Stimulated activated naive CD8-positive, alpha-beta T cell treated with anti-CD3 and anti-CD28 coated beads, Interleukin-15, Interleukin-2, amounts not matched to agents 100 ng/mL and 50 ng/mL, for 24 hours (primary cell): ENCODE measurements around the gene EEPD1.
"Not testable (repeated sequence)": the region's sequence is repeated elsewhere in the genome, so short reads cannot be mapped to it uniquely, and the experiment has no call there.

Experiments used
- H3K27ac Mint-ChIP-seq: one replicate; pipeline ENCODE4 v1.8.0; 2021; ENCODE audit warnings: mild to moderate bottlenecking, mixed read lengths
- H3K27me3 Mint-ChIP-seq: one replicate; pipeline ENCODE4 v1.8.0; 2021; ENCODE audit warnings: mixed read lengths
- H3K36me3 Mint-ChIP-seq: one replicate; pipeline ENCODE4 v1.8.0; 2021; ENCODE audit warnings: low read depth, mixed read lengths
- H3K4me1 Mint-ChIP-seq: one replicate; pipeline ENCODE4 v1.8.0; 2021; ENCODE audit warnings: low read depth, mixed read lengths
- H3K4me3 Mint-ChIP-seq: one replicate; pipeline ENCODE4 v1.8.0; 2021; ENCODE audit warnings: mild to moderate bottlenecking, mixed read lengths
- H3K9me3 Mint-ChIP-seq: one replicate; pipeline ENCODE4 v1.8.0; 2021; ENCODE audit warnings: mixed read lengths

EEPD1 gene

DNA sequence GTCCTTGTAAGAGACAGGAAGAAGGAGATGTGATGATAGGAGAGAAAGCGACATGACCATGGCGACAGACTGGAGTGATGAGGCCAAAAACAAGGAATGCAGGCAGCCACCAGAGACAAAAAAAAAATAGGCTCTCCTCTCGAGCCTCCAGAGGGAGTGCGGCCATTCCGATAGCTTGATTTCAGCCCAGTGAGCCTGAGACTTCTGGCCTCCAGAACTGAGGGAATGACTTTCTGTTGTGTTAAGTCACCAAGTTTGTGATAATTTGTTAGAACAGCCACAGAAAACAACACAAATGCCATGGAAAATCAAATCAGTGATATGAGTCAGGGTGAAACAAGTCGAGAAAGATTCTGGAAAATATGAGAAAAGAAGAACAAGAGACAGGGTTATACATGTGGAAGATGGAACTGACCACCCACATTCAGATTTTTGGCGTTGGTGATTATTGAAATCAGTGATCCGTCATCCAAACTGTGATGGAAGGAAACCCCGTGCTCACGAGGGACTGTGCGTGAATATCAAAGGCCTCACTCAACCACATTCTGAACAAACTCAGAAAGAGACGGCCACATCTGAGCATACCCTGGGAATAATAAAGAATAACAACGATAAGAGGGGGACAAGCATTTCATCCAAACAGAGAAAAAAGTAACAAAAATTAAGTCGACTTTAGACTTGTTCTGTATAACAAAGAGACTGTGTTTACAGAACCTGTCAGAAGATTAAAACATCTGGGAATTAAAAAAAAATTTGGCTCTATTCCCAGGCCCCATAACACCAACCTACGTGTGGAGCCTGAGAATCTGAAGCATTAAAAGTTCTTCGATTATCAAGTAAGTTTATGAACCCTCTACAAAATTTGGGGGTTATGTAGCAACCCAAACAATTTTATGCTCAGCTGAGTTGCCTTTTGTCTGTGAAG, 72.1 kb downstream of the EEPD1 start:
- H3K4me1 Mint-ChIP-seq: no peaks in the 10 kb centered on the region
- no peaks in the 10 kb centered on the region for H3K9me3 Mint-ChIP-seq
- H3K27ac Mint-ChIP-seq: no peak overlapping the region
- no peak overlapping the region for H3K4me3 Mint-ChIP-seq
- no peaks in the 10 kb centered on the region for H3K36me3 Mint-ChIP-seq
- no peaks in the 10 kb centered on the region for H3K27me3 Mint-ChIP-seq

- Mint-ChIP-seq H3K27ac (no peak overlapping the region), H3K4me3 (no peak overlapping the region), H3K27me3 (no peaks in the 10 kb centered on the region), H3K9me3 (no peaks in the 10 kb centered on the region), H3K36me3 (no peaks in the 10 kb centered on the region), H3K4me1 (no peaks in the 10 kb centered on the region)
Observed at GRCh38 chr7:36226151-36226550, 73.1 kb downstream of the EEPD1 start.

DNA sequence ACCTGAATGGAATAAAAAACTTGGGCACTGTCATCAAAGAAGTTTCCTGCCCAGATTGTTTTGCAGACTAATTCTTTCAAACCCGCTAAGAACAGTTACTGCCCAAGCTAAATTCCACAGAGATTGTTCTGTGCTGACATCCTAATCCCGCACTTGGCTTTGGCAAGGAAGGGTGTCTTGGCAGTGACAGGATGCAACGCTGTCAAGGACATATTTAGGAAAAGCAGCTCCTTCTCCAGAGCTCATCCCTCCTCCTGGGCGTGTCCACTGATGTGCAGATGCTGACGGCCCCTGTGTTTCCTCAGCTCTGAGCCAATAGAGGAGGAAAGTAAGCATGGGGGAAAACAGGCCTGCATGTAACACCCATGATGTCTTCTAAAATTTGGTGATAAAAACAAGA, 74.2 kb downstream of the EEPD1 start:
- Mint-ChIP-seq H3K27ac (no peak overlapping the region), H3K27me3 (no peaks in the 10 kb centered on the region), H3K36me3 (no peaks in the 10 kb centered on the region)

DNA sequence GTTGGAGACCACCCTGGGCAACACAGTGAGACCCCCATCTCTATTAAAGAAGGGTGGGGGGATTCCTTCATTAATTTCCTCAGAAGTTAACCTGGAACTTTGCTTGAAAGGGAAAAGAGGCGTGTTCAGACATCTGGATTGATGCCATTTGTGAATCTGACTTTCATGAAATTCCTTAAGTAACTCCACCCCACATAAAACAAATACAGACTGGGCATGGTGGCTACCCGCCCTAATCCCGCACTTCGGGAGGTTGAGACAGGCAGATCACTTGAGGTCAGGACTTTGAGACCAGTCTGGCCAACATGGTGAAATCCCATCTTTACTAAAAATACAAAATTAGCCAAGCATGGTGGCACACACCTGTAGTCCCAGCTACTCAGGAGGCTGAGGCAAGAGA, 75.0 kb downstream of the EEPD1 start:
- Mint-ChIP-seq H3K9me3 (no peaks in the 10 kb centered on the region), H3K36me3 (no peaks in the 10 kb centered on the region), H3K4me3 (no peak overlapping the region), H3K27ac (no peak overlapping the region), H3K4me1 (no peaks in the 10 kb centered on the region), H3K27me3 (no peaks in the 10 kb centered on the region)

More for the DNA sequence above, 74.2 kb downstream of the EEPD1 start:
- H3K9me3 Mint-ChIP-seq: no peaks in the 10 kb centered on the region
- no peaks in the 10 kb centered on the region for H3K4me1 Mint-ChIP-seq
- H3K4me3 Mint-ChIP-seq: no peak overlapping the region

DNA sequence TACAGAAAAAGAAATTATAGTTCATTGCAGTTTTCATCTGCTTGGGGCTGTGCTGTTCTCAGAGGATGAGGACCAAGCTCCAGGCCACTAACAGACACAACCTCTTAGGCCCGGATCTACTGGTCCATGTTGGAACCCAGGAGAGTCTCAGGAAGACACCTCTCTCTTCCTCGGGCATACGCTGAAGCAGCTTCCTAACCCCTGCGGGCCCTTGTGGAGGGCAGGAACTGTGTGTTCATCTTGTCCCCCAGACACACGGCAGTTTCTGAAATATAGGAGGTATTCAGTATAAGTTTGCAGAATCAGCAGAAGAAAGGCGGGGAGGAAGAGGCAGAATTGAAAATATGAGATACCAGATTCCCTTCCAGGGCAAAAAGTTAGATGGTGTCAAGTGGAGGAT, 78.4 kb downstream of the EEPD1 start:
- Mint-ChIP-seq H3K4me3 (no peak overlapping the region), H3K4me1 (no peaks in the 10 kb centered on the region), H3K36me3 (no peaks in the 10 kb centered on the region), H3K9me3 (no peaks in the 10 kb centered on the region), H3K27me3 (no peaks in the 10 kb centered on the region), H3K27ac (no peak overlapping the region)

- Mint-ChIP-seq H3K27me3 (no peaks in the 10 kb centered on the region), H3K4me3 (no peak overlapping the region), H3K36me3 (no peaks in the 10 kb centered on the region), H3K9me3 (no peaks in the 10 kb centered on the region), H3K4me1 (no peaks in the 10 kb centered on the region), H3K27ac (no peak overlapping the region)
Observed at GRCh38 chr7:36232555-36232954, 79.5 kb downstream of the EEPD1 start.

GRCh38 chr7:36232971-36233550, 80.0 kb downstream of the EEPD1 start:
- Mint-ChIP-seq H3K9me3 (no peaks in the 10 kb centered on the region), H3K27me3 (no peaks in the 10 kb centered on the region), H3K4me1 (no peaks in the 10 kb centered on the region), H3K36me3 (no peaks in the 10 kb centered on the region), H3K27ac (no peak overlapping the region), H3K4me3 (no peak overlapping the region)

DNA sequence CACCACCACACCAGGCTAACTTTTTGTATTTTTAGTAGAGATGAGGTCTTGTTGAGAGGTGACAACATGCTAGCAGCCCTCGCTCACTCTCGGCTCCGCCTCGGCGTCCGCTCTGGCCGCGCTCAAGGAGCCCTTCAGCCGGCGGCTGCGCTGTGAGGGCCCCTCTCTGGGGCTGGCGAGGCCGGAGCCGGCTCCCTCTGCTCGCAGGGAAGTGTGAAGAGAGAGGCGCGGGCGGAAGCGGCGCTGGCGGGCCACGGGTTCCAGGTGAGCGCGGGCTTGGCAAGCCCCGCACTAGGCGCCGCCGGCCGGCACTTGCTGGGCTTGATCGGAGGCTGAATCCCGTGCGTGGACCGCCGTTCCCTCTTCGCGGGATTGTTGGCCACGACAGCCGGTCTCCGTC, 83.0 kb downstream of the EEPD1 start:
- Mint-ChIP-seq H3K9me3 (no peaks in the 10 kb centered on the region), H3K27ac (no peak overlapping the region), H3K27me3 (no peaks in the 10 kb centered on the region), H3K36me3 (no peaks in the 10 kb centered on the region), H3K4me3 (no peak overlapping the region), H3K4me1 (no peaks in the 10 kb centered on the region)

DNA sequence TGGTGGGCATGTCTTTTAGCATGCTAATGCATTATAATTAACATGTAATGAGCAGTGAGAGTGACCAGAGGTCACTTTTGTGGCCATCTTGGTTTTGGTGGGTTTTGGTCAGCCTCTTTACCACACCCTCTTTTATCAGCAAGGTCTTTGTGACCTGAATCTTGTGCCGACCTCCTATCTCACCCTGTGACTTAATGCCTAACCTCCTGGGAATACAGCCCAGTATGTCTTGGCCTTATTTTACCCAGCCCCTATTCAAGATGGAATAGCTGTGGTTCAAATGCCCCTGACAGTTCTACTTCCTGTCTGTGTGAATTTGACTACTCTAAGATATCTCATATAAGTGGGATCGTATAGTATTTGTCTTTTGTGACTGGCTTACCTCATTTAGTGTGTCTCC, 85.1 kb downstream of the EEPD1 start:
- Mint-ChIP-seq H3K27me3 (no peaks in the 10 kb centered on the region), H3K4me1 (no peaks in the 10 kb centered on the region), H3K27ac (no peak overlapping the region), H3K36me3 (no peaks in the 10 kb centered on the region), H3K9me3 (no peaks in the 10 kb centered on the region), H3K4me3 (no peak overlapping the region)

GRCh38 chr7:36243356-36243755, 90.3 kb downstream of the EEPD1 start:
- not testable (repeated sequence) for H3K36me3 Mint-ChIP-seq, H3K4me1 Mint-ChIP-seq, H3K4me3 Mint-ChIP-seq, H3K27ac Mint-ChIP-seq, H3K27me3 Mint-ChIP-seq, H3K9me3 Mint-ChIP-seq

DNA sequence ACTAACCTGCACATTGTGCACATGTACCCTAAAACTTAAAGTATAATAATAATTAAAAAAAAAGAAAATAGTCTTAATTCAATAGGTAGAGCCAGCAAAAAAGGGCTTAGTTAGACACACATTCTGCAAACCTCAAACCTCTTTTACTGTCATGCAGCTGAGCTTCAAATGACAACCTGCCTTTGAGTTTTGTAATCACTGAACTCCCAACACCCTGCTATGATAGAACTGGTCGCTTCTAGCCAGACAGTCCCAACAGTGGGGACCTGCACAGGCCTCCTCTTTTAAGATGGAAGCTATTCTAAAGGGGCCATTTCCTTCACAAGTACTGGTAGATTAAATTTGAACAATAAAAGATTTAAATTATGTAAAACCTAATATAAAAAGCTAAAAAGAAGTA, 90.9 kb downstream of the EEPD1 start:
- H3K36me3 Mint-ChIP-seq, H3K4me1 Mint-ChIP-seq, H3K27ac Mint-ChIP-seq, H3K27me3 Mint-ChIP-seq, H3K9me3 Mint-ChIP-seq, H3K4me3 Mint-ChIP-seq: not testable (repeated sequence)

DNA sequence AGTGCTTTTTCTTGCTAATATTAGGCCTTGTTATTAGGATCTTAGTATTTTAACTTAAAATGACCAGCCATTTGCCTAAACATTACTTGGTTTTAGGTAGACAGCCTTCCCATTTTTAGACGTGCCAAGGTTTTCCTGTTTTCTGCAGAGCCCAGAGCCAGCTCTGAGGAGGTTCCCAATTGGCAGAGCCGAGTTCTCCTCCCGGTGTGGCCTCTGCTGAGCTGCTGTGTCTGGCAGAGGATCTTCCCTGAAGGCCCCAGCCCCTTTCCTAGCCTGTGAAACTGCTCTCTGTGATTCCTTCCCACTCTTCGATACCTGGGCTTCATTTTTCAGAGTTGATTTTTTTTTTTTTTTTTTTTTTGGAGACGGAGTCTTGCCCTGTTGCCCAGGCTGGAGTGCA, 91.4 kb downstream of the EEPD1 start:
- Mint-ChIP-seq H3K4me1 (no peaks in the 10 kb centered on the region), H3K36me3 (no peaks in the 10 kb centered on the region), H3K27me3 (no peaks in the 10 kb centered on the region), H3K27ac (no peak overlapping the region), H3K9me3 (no peaks in the 10 kb centered on the region), H3K4me3 (no peak overlapping the region)

GRCh38 chr7:36245684-36246299, 92.7 kb downstream of the EEPD1 start:
- no peaks in the 10 kb centered on the region for H3K36me3 Mint-ChIP-seq
- no peak overlapping the region for H3K4me3 Mint-ChIP-seq
- H3K27me3 Mint-ChIP-seq: no peaks in the 10 kb centered on the region
- H3K27ac Mint-ChIP-seq: no peak overlapping the region
- no peaks in the 10 kb centered on the region for H3K4me1 Mint-ChIP-seq
- H3K9me3 Mint-ChIP-seq: no peaks in the 10 kb centered on the region

- Mint-ChIP-seq H3K4me3 (no peak overlapping the region), H3K9me3 (peaks cover under 1% of the 10 kb centered on the region), H3K36me3 (no peaks in the 10 kb centered on the region)
Observed at GRCh38 chr7:36249091-36249490, 96.0 kb downstream of the EEPD1 start.

DNA sequence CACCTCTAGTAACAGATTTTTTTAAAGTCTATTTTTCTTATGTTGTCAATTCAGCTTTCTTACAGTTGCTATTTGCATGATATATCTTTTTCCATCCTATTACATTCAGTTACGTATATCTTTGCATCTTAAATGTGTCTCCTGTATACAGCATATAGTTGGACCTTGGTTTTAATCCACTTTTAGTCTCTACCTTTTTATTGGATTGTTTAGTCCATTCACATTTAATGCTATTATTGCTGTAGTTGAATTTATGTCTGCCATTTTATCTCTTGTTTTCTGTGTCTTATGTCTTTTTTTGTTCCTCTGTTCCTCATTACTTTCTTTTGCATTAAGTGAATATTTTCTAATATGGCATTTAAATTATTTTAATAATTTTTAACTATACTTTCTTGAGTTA, 100.6 kb downstream of the EEPD1 start:
- Mint-ChIP-seq H3K9me3 (peaks cover 20% of the 10 kb centered on the region), H3K27ac (no peak overlapping the region), H3K36me3 (peaks cover 13% of the 10 kb centered on the region), H3K27me3 (no peaks in the 10 kb centered on the region), H3K4me1 (no peaks in the 10 kb centered on the region), H3K4me3 (no peak overlapping the region)

More at GRCh38 chr7:36249091-36249490, 96.0 kb downstream of the EEPD1 start:
- Mint-ChIP-seq H3K27ac (no peak overlapping the region), H3K4me1 (no peaks in the 10 kb centered on the region), H3K27me3 (no peaks in the 10 kb centered on the region)
